HK-2 (cell line): ENCODE data around the gene BCL6.

Experiments used
- DNase-seq: peaks from one replicate; pipeline ENCODE4 v3.0.0-alpha.2; 2018; ENCODE audit not compliant: unreplicated experiment

The BCL6 gene

GRCh38 chr3:187745201-187746058 is at the start of gene BCL6:
Gene BCL6 (minus strand): TSS chr3:187745468. CDS start chr3:187733693, 11,775 bp downstream.
- DNase-seq, result peak; percentile 92

- DNase-seq, result no peak
These were observed 49.5 kb upstream of the BCL6 start for GRCh38 chr3:187794731-187795130.

- no peak for DNase-seq
These were observed 48.4 kb upstream of the BCL6 start for GRCh38 chr3:187793618-187794017.

- no peak for DNase-seq
These were observed 47.3 kb upstream of the BCL6 start for GRCh38 chr3:187792521-187792920.

GRCh38 chr3:187789872-187790271 is 44.6 kb upstream of the BCL6 start:
- no peak for DNase-seq

DNA sequence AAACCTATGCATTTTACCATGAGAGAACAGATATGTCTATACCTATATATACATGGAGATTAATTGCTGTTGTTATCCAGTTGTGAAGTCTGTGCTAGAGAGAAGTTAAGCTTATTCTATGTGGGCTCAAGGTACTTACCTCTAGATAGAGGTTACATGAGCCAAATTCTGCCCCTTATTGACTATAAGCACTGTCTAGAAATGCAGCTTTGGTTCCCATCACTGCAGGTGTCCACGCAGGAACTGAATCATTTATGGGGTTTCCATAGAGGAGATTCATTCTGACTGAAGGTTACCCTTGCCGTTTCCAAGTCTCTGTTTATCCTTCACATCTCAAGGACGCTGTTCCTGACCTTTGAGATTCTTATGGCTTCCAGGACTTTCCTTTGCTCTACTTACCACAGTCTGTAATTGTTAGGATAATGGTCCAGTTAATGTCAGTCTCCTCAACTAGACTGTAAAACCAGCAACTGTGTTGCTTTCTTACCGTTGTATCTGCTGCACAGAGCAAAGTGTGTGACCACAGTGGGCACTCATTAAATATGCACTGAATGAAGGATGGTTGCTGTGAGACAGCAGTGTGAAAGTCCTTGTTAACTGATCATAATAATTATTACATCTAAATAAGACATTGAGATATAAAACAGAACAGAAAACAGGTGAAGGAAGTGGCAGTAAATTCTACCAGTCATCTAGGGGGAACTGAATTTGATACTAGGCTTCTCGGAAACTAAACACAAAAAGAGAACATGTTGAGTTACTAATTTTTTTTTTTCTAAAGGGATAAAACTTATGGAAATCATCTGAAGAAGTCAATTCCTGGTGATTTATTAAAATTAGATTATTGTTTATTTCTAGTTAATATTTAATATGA is 44.0 kb upstream of the BCL6 start:
- DNase-seq, result no peak

- peak; percentile 21 for DNase-seq
These were observed 37.8 kb upstream of the BCL6 start for GRCh38 chr3:187783098-187783497.

- no peak for DNase-seq
These were observed 36.7 kb upstream of the BCL6 start for GRCh38 chr3:187782006-187782405.

GRCh38 chr3:187781001-187781400 is 35.7 kb upstream of the BCL6 start:
- no peak for DNase-seq

- DNase-seq, result no peak
These were observed 33.5 kb upstream of the BCL6 start for GRCh38 chr3:187778726-187779125.

DNA sequence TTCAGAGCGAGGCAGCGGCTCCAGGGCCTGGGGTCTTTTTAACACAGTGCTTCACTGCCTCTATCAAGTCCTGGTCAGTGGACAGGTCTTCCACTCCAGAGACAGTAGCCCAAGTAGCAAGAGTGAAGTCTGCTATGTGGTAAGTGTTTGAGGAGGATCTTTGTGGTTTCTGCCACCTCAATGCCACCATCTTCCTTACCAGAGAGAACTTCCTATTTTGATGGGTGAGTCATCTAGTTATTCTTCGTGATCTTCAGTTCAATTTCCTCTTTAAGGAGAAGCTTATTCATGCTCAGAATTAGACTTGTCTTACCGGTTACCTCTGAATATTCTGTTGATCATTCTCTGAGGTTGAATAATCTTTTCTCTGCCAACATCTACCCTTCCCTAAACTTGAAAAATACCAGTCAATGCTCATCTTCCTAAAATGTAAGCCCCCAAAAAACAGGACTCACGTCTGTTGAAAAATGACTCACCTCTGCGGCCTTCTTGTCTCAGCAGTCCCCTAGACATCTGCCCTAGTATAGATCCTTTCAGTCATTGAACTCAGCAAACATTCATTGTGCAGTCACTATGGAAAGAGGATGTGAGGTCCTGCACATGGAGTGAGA is 32.2 kb upstream of the BCL6 start:
- DNase-seq, result no peak

DNA sequence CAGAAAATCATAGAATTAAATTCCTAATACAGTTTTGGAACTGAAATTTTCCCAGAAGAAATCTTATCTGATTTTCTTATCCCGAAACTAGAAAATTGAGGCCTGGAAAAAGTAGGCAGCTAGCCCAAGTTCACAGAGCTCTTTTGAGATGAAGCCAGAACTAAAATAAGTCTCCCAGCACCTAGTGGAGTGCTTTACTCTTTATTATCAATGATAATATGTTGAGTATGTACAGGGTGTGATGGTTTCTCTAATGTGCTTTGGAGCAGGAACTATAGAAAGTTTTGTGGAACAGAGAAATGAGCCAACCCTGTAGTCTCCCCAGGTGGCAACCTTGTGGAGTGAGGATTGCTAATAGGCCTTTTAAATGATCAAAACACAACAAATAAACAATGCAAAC is 30.3 kb upstream of the BCL6 start:
- DNase-seq, result no peak

DNA sequence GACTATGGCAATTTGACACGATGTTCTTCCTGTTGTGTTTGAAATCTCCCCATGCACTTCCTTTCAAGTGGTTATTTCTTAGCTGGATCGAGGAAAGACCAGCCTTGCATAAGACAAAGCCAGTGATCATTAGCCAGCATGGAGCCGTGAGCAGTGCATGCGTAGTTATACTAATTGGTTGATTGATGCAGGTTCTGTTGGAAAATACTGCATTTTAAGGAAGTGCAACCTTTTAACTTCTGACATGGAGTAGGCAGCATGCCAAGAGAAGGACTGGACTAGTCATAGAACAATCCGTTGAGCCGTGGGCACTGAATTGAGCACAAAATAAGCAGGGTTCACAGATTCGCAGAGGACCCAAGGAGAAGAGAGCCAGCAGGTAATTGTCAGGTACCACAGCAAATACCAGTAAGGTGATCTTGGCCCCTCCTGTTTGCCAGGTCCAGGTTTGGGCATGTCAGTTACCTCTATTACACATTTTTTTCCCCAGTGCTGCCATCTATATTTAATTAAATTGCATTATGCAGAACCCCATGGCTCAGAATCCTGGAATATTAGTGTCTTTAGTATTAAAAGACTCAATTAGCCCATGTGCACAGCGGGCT is 29.0 kb upstream of the BCL6 start:
- no peak for DNase-seq

GRCh38 chr3:187773233-187774184 is 28.2 kb upstream of the BCL6 start:
- DNase-seq, result no peak

- no peak for DNase-seq
These were observed 25.0 kb upstream of the BCL6 start for GRCh38 chr3:187770224-187770623.

DNA sequence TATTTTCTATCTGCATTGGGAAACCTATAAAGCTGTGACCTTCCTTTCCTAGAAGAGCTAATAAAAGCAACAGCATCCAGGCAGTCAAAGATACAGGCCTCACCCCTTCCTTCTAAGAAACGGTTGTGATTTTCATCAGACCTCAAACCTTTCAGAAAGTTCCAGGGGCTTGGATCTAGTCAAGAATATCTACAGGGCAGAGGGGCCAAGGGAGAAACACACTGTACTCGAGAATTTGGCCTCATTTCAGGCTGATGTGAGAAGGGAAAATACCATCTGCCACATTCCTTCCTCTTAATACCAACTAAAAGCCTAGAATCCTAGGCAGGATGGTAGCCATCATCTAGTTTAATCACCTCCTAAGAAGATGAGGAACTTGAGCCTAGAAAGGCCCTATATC is 24.5 kb upstream of the BCL6 start:
- no peak for DNase-seq

DNA sequence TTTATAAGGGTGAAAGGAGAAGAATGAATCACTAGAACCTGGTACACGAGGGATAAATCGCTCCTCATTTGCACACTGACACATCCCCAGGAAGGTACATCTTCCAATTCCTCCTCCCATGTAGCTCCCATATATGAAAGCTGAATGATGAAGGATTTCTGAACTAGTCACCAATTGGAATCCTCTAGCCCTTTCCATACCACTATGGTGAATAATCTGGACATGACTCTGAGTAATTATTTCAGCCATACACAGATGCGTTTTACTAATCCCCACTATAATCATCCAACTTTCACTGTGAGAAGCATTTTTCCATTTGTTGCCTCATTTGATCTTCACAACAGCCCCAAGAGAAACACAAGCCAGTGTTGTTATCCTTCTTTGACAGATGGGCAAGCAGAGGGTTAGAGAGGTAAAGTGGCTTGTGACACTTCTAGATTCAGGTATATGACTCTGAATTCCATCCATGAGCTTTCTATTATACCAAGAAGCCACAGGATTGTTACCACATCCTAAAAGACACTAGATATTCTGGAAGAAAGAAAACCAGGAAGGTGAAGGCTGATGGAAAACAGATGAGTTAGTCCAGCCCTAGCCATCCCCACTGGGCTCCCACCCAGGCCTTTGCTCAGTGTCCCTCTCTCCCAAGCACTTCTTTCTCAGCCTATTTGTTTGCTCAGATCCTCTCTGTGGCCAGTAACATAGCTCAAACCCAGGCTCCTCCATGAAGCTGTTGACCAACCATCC is 22.2 kb upstream of the BCL6 start:
- no peak for DNase-seq

- DNase-seq, result no peak
These were observed 20.1 kb upstream of the BCL6 start for GRCh38 chr3:187765342-187765741.

- no peak for DNase-seq
These were observed 18.8 kb upstream of the BCL6 start for GRCh38 chr3:187763850-187764648.
